ENCODE measurements around the gene SRSF11.
A peak's percentile ranks its signal among the peaks of the same experiment; 100 is the strongest.
"Not testable (repeated sequence)": the region's sequence is repeated elsewhere in the genome, so short reads cannot be mapped to it uniquely, and the experiment has no call there.

The SRSF11 gene

DNA sequence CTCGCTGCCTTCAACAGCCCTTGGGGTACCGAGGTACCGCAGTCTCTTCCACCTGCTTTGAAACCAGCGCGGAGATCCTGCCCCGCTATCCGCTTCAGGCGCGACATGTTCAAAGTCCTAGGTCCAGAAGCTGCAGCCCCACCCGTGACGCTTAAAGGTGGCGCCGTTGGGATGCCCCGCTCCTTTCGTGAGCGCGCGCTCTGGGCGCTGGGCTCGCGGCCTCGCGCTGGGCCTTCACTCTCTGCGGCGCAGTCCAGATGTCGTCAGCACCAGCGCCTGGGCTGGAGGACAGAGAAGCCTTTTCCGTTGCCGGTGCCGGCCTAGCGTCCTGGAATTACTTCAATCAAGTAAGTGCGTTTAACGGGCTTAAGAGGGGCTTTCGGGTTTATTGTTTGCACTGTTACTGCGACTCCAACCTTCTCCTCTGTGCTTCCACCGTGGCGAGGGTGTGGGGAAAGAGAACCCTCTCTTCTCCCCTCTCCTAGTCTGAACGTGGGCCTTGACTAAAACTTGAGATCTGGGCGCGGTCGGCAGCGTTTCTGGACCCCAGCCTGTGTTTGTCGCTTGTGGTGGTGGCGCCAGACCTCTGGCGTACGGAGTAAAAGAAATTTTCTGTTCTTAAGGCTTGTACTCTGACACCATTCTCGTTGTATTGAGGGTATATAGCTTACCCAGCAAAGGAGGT is 15.6 kb upstream of the SRSF11 start, which contains the start of gene LRRC40:
Gene LRRC40, minus strand, starts transcription at position 146 of the 685 bp plus-strand sequence. Its CDS starts 39 bp downstream, at position 107.
- H3K4me3 Mint-ChIP-seq = peak within 1 kb of the TSS; percentile 99
- H3K4me1 Mint-ChIP-seq = peaks cover 67% of the 10 kb centered on the region
- no peaks in the 10 kb centered on the region for H3K9me3 Mint-ChIP-seq
- peak within 1 kb of the TSS; percentile 100 for H3K27ac Mint-ChIP-seq
- CTCF ChIA-PET = interaction anchor here (1.2 kb wide), 1 partner anchor 12 kb away, joined by 3 read pairs; no protein-coding TSS in a partner anchor
- H3K36me3 Mint-ChIP-seq = peaks cover 22% of the 10 kb centered on the region
- peaks cover 4% of the 10 kb centered on the region for H3K27me3 Mint-ChIP-seq
- peak; percentile 97 for DNase-seq

DNA sequence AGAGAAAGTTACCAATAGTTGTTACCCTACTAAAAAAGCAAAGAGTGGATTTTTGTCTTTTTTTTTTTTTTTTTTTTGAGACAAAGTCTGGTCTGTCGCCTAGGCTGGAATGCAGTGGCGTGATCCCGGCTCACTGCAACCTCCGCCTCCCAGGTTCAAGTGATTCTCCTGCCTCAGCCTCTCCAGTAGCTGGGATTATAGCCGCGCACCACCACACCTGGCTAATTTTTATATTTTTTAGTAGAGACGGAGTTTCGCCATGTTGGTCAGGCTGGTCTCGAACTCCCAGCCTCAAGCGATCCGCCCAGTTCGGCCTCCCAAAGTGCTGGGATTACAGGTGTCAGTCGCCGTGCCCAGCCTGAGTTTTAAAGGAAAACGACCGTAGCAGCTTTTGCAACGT is 14.3 kb upstream of the SRSF11 start:
- peak overlapping the region; percentile 99 for H3K4me3 Mint-ChIP-seq
- H3K36me3 Mint-ChIP-seq = peaks cover 22% of the 10 kb centered on the region
- CTCF ChIA-PET = interaction anchor here (1.2 kb wide), 1 partner anchor 10 kb away, joined by 3 read pairs; no protein-coding TSS in a partner anchor
- peak overlapping the region; percentile 100 for H3K27ac Mint-ChIP-seq
- H3K9me3 Mint-ChIP-seq, H3K27me3 Mint-ChIP-seq, DNase-seq: not testable (repeated sequence)
- H3K4me1 Mint-ChIP-seq = peaks cover 71% of the 10 kb centered on the region

DNA sequence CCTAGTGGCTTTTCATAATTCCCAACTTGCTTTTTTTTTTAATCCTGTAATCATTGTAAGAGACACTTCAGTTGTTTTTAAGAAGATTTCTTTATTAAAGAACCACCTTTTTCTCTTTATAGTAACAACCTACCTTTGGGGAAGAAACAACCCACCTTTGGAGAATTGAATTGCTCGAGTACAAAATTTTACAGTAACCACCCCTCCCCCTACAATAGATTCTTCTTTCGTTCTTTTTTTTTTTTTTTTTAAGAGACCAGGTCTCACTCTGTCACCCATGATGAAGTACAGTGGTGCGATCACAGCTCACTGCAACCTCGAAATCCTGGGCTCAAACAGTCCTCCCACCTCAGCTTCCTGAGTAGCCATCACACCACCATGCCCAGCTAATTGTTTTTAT is 13.7 kb upstream of the SRSF11 start:
- CTCF ChIA-PET = interaction anchor here (1.8 kb wide), 1 partner anchor 19 kb away, joined by 4 read pairs; no protein-coding TSS in a partner anchor

DNA sequence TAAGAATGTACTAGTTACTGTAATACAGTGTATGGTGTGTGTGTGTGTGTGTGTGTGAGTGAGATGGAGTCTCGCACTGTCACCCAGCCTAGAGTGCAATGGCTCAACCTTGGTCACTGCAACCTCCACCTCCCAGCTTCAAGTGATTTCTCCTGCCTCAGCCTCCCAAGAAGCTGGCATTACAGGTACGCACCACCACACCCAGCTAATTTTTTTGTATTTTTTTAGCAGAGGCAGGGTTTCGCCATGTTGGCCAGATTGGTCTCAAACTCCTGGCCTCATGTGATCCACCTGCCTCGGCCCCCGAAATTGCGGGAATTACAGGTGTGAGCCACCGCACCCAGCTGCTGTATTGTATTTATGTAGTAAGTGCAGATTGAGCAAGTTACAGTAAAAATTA is 12.9 kb upstream of the SRSF11 start:
- H3K36me3 Mint-ChIP-seq = peaks cover 20% of the 10 kb centered on the region
- CTCF ChIA-PET = interaction anchor here (1.8 kb wide), 1 partner anchor 18 kb away, joined by 4 read pairs; no protein-coding TSS in a partner anchor
- peaks cover 60% of the 10 kb centered on the region for H3K4me1 Mint-ChIP-seq
- no peak overlapping the region for H3K4me3 Mint-ChIP-seq
- H3K27ac Mint-ChIP-seq = no peak overlapping the region
- peaks cover 4% of the 10 kb centered on the region for H3K27me3 Mint-ChIP-seq
- no peak for DNase-seq
- H3K9me3 Mint-ChIP-seq = no peaks in the 10 kb centered on the region

More for the DNA sequence above, 13.7 kb upstream of the SRSF11 start:
- Mint-ChIP-seq H3K27ac (peak overlapping the region; percentile 100), H3K4me3 (peak overlapping the region; percentile 99), H3K4me1 (peaks cover 66% of the 10 kb centered on the region), H3K36me3 (peaks cover 20% of the 10 kb centered on the region), H3K27me3 (peaks cover 4% of the 10 kb centered on the region), H3K9me3 (no peaks in the 10 kb centered on the region)
- DNase-seq = no peak

DNA sequence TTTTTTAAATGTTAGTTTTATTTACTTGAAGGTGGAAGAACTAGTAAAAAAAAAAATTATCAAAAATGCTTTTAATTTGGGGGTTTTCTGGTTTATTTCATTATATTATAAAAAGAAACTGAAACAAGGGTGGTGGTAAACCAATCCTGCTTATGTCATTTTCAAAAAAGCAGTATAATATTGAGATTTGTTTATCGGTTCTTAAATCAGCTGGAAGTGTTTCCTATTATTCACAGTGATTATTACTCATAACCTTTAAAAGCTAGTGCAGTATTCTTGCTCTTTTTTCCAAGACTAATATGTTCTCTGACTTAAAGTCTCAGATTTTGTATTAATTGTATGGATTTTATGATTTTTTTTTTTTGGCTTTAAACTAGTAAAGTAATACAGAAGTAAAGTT is 10.4 kb upstream of the SRSF11 start:
- CTCF ChIA-PET = no interaction called here
- H3K9me3 Mint-ChIP-seq = no peaks in the 10 kb centered on the region
- no peak overlapping the region for H3K4me3 Mint-ChIP-seq
- H3K4me1 Mint-ChIP-seq = peaks cover 44% of the 10 kb centered on the region
- DNase-seq = no peak
- H3K36me3 Mint-ChIP-seq = peaks cover 22% of the 10 kb centered on the region
- H3K27me3 Mint-ChIP-seq = no peaks in the 10 kb centered on the region
- no peak overlapping the region for H3K27ac Mint-ChIP-seq

DNA sequence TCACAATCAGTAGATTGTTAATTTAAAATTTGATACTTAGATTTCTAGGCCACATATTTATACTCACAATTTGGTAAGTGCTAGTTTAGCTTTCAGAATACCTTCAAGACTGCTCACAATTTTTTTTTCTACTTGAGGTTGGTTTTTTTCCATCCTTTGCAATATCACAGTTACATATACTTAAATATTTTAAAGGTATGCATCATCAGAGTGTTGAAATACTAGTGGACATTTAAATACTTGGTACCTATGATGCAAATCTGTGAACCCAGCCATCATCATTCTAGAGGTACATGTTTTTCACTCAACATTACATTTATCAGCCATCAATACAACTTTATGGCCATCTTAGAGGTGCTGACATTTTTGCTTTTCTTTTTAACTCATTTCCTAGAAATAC is 9.6 kb upstream of the SRSF11 start:
- Mint-ChIP-seq H3K27ac (no peak overlapping the region), H3K27me3 (no peaks in the 10 kb centered on the region), H3K4me1 (peaks cover 41% of the 10 kb centered on the region), H3K36me3 (peaks cover 20% of the 10 kb centered on the region), H3K4me3 (no peak overlapping the region), H3K9me3 (no peaks in the 10 kb centered on the region)
- no peak for DNase-seq
- CTCF ChIA-PET = no interaction called here

DNA sequence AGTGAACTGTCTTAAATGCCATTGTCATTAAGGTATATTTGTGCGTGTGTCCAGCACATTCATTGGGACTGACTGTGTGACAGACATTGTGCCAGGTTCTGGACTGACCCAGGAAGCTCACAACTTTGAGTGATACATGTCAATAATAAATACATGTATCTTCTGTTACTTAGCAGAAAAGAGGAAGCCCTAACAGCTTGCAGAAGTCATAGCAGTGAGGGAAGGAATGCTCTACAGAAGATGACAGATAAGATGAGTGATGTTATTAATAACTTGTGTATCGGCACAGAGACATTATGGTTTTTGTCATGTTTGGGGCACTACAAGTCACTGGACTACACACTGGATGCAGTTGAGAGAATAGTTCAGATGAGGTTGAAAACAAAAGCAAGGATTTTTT is 1.2 kb upstream of the SRSF11 start:
- Mint-ChIP-seq H3K27ac (peak overlapping the region; percentile 84), H3K4me3 (peak overlapping the region; percentile 26), H3K27me3 (no peaks in the 10 kb centered on the region), H3K36me3 (peaks cover 33% of the 10 kb centered on the region), H3K9me3 (no peaks in the 10 kb centered on the region), H3K4me1 (peaks cover 41% of the 10 kb centered on the region)
- CTCF ChIA-PET = no interaction called here
- DNase-seq = no peak

DNA sequence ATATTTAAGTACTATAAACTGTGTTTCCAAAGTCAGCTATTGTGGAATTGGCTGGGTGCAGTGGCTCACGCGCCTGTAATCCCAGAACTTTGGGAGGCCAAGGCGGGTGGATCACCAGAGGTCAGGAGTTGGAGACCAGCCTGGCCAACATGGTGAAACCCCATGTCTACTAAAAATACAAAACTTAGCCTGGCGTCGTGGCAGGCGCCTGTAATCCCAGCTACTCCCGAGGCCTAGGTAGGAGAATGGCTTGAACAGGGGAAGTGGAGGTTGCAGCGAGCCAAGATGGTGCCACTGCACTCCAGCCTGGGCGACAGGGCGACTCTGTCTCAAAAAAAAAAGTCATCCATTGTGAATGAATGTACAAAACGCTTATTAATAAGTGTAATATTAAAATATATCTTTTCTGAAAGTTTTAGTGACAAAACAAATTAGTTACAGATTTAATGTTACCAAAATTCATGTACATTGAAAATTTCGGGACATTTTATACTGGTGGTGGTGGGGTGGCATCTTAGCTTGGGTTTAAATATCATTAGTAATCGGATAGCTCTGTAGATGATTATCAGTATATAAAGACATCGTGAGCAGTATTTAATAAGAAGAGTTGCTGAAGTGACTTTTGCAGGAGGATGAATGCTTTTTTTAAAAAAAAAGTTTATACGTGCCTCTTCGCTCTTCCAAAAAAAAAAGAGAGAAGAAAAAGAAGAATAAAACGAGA is 503 bp upstream of the SRSF11 start:
- Mint-ChIP-seq H3K27me3 (no peaks in the 10 kb centered on the region), H3K27ac (peak overlapping the region; percentile 98), H3K36me3 (peaks cover 33% of the 10 kb centered on the region), H3K4me3 (peak overlapping the region; percentile 91), H3K4me1 (peaks cover 41% of the 10 kb centered on the region), H3K9me3 (no peaks in the 10 kb centered on the region)
- no peak for DNase-seq
- CTCF ChIA-PET = interaction anchor here (0.6 kb wide), 1 partner anchor 28 kb away, joined by 3 read pairs; no protein-coding TSS in a partner anchor

DNA sequence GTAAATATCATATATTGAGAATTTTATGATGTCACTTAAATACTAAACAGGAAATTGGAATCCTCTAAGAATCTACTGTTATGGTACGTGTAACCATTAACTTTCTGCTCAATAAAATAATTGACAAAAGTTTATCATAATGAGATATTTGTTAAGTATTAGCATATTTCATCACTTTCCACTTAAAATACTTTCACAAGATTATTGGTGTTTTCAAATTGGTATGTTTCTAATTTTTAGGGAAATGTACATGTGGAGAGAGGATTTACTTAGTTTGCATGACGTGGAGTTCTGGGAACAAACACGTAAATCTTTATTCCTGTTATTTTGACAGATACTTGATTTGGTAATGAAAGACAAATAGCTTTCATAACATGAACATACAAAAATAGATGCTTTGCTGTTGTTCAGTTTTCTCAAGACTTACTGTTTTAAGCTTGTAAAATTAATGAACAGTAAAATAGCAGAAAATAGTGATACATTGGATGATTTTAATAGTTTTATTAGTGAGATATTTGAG is 1.6 kb downstream of the SRSF11 start:
- Mint-ChIP-seq H3K27me3 (no peaks in the 10 kb centered on the region), H3K4me3 (peak overlapping the region; percentile 91), H3K4me1 (peaks cover 59% of the 10 kb centered on the region), H3K9me3 (no peaks in the 10 kb centered on the region), H3K27ac (peak overlapping the region; percentile 98), H3K36me3 (peaks cover 37% of the 10 kb centered on the region)
- DNase-seq = no peak
- CTCF ChIA-PET = no interaction called here

DNA sequence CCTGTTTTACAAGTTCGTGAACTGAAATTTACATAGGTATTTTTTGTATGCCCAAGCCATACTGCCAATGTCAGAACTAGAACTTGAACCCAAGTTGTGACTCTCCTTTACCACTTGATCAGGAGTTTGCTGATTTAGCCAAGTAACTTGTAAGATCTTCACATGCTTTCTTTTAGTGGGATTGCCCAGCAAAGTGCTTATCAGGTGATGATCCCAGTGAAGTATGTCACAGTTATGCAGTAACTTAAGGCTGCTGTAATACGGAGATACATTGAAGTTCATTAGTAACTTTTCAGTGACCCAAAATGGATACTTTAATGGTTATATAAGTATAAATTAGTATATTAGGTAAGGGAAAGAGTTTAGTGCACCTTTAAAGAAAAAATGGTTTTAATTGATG is 3.8 kb downstream of the SRSF11 start:
- CTCF ChIA-PET = no interaction called here
- H3K4me1 Mint-ChIP-seq = peaks cover 60% of the 10 kb centered on the region
- no peak for DNase-seq
- no peak overlapping the region for H3K4me3 Mint-ChIP-seq
- peaks cover 45% of the 10 kb centered on the region for H3K36me3 Mint-ChIP-seq
- H3K27me3 Mint-ChIP-seq = no peaks in the 10 kb centered on the region
- H3K9me3 Mint-ChIP-seq = no peaks in the 10 kb centered on the region
- no peak overlapping the region for H3K27ac Mint-ChIP-seq

DNA sequence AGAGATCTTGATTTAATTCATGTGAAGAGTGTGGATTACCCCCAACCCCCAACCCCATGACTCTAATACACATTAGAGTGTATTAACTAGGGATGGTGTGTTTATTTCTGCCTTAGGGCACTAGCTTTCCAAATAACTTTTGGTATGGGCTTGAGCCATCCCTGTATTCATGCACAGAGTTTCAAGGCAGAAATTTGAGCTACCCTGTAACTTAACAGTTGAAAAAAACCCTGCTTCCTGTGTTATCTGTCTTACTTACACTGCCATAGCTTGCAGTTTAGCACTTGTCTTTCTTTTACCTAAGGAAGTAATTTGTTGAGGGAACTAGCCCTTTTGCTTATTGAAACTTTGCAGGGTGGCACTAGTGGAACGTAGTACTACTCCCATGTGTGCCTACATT is 6.3 kb downstream of the SRSF11 start:
- CTCF ChIA-PET = no interaction called here
- H3K36me3 Mint-ChIP-seq = peaks cover 57% of the 10 kb centered on the region
- no peaks in the 10 kb centered on the region for H3K9me3 Mint-ChIP-seq
- no peak overlapping the region for H3K4me3 Mint-ChIP-seq
- H3K27me3 Mint-ChIP-seq = no peaks in the 10 kb centered on the region
- H3K4me1 Mint-ChIP-seq = peaks cover 48% of the 10 kb centered on the region
- peak overlapping the region; percentile 79 for H3K27ac Mint-ChIP-seq
- DNase-seq = no peak

DNA sequence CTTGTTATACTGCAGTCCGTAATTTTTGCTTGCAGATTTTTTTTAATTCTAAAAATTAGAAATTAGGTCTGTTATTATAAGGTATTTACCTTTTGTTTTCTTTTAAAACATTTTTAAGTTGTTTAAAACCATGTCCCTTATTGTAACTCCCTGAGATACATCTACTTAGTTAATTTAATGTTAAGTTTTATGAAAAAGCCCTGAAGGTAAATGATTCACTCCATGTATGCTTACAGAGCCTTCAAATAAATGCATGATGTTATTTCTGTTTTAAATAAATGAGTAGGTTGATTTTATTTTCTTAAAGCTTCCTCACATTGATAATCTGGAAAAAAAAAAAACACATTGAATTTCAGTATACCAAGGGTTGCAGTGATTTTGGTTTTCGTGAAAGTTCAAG is 7.5 kb downstream of the SRSF11 start:
- Mint-ChIP-seq H3K4me1 (peaks cover 38% of the 10 kb centered on the region), H3K9me3 (no peaks in the 10 kb centered on the region), H3K27me3 (no peaks in the 10 kb centered on the region), H3K36me3 (peaks cover 58% of the 10 kb centered on the region), H3K27ac (no peak overlapping the region), H3K4me3 (no peak overlapping the region)
- CTCF ChIA-PET = interaction anchor here (0.7 kb wide), 1 partner anchor 124 kb away, joined by 3 read pairs; no protein-coding TSS in a partner anchor
- no peak for DNase-seq

DNA sequence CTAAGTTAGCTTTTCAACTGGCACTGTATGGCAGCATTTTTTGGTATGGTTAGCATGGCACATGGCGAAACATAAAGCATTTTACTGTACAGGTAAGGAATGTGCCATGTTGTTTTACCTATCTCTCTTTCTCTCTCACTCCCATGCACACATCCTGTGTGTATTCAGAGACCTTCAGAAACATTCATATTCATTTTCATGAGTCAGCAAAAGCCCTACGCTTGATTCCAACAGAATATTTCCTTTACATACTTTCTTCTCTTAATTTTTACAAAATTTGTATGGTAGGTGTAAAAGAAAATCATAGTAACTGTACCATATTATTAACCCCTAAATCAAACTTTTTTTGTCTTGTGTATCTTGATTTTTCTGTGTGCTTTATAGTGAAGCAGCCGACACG is 10.3 kb downstream of the SRSF11 start:
- Mint-ChIP-seq H3K27me3 (no peaks in the 10 kb centered on the region), H3K4me1 (peaks cover 19% of the 10 kb centered on the region), H3K36me3 (peaks cover 66% of the 10 kb centered on the region), H3K27ac (no peak overlapping the region), H3K9me3 (no peaks in the 10 kb centered on the region), H3K4me3 (no peak overlapping the region)
- DNase-seq = no peak
- CTCF ChIA-PET = no interaction called here

DNA sequence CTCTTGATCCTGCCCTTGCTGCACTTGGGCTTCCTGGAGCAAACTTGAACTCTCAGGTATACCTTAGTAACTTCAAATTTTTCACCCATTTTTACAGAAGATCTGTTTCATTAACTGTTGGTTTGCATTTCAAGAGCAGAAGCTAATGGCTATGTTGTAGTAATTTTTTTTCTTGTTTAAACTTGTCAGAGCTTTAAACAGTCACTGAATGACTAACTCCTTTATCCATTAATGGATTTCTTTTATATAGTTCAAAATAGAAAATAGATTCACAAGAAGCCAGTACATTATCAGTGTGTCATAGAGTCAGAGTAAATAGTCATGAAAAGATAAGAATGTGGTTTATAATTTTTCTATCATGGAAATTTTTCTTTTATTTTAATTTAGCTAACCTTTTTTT is 13.6 kb downstream of the SRSF11 start:
- CTCF ChIA-PET = no interaction called here
- H3K36me3 Mint-ChIP-seq = peaks cover 60% of the 10 kb centered on the region
- DNase-seq = no peak

More for the DNA sequence above, 13.6 kb downstream of the SRSF11 start:
- no peaks in the 10 kb centered on the region for H3K9me3 Mint-ChIP-seq
- H3K4me3 Mint-ChIP-seq = no peak overlapping the region
- H3K27ac Mint-ChIP-seq = no peak overlapping the region
- H3K27me3 Mint-ChIP-seq = no peaks in the 10 kb centered on the region
- peaks cover 2% of the 10 kb centered on the region for H3K4me1 Mint-ChIP-seq
